Thyroid gland (tissue), 4 donors: ENCODE results near the gene TP63.

ENCODE experiments used
- CTCF ChIP-seq, 6 experiments: fragments of 200-600 bp in 3 of 6; fragments of 450-650 bp in 3 of 6; sonication (generic) in 3 of 6; IDR thresholded peaks; one replicate each; pipeline ENCODE4 v1.5.1; 2016 to 2019; ENCODE audit warnings: antibody characterized with exemption in 6 of 6, mild to moderate bottlenecking in 2 of 6, inconsistent platforms in 1 of 6, moderate library complexity in 1 of 6
- POLR2A ChIP-seq, 2 donors: fragments of 450-650 bp; IDR thresholded peaks; one replicate each; pipeline ENCODE4 v1.6.1; 2017; ENCODE audit warnings: antibody characterized with exemption in 2 of 2, mild to moderate bottlenecking in 2 of 2, moderate library complexity in 1 of 2

- TF ChIP-seq CTCF (IDR thresholded peaks at IDR 0.05) (no peak), POLR2A (IDR thresholded peaks at IDR 0.05) (no peak)
Measured at GRCh38 chr3:189936201-189936945, 305.2 kb downstream of the TP63 start.
